Measurements from ENCODE around the gene RPL29.

DNA sequence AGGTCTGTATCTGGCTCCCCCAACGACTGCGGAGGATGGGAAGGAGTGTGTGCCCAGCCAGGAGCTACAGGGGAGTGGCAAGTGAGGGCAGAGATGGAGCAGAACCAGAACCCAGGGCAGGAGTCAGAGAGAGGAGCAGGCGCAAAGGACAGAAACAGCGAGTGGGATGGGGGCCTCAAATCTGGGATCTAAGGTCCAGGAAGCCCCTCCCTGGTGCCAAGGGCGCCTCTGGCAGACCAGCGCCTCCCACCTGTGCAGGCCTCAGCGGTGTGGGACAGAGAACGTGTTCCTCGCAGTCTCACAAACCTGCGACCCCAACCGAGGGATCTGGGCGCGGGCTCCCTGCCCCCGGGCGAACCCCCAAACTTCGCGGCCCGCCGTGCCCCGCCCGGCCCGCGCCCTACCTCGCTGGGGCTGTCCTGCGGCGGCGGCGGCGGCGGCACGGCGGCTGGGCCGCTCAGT is 28.7 kb downstream of the RPL29 start:
- TF ChIP-seq SUZ12 (IDR thresholded peaks at IDR 0.05) (no peak), FOXM1 (IDR thresholded peaks at IDR 0.05; ENCODE audit: borderline replicate concordance) (no peak), FOXA1 (IDR thresholded peaks at IDR 0.05) (no peak)
